ENCODE data around the gene MEGF8. TPM values are rescaled to one million over a fixed set of nuclear protein-coding genes. Genes with fewer than 3 reads are reported as not detected.

MEGF8 gene
- total RNA-seq, 3 donors from 2014 or later: 9.7 to 15.5 (median 10.8) TPM

GRCh38 chr19:42423462-42424344 is 98.3 kb downstream of the MEGF8 start:
- intact Hi-C loops (cut with DNase I; ENCODE audit: low total_unique reads): no loop called here
- H3K27ac ChIP-seq: peak overlapping the region; percentile 73 to 75

GRCh38 chr19:42424345-42424707 is 98.9 kb downstream of the MEGF8 start:
- intact Hi-C loops (cut with DNase I; ENCODE audit: low total_unique reads): no loop called here
- Histone ChIP-seq H3K27me3 (no peaks in the 10 kb centered on the region), H3K9me3 (no peaks in the 10 kb centered on the region), H3K4me1 (no peaks in the 10 kb centered on the region), H3K27ac (peak overlapping the region; percentile 73 to 75), H3K4me3 (peak overlapping the region; percentile 53 to 84 (median 72)), H3K36me3 (no peaks in the 10 kb centered on the region)
- TF ChIP-seq POLR2A (IDR thresholded peaks at IDR 0.05) (no peak), CTCF (IDR thresholded peaks at IDR 0.05) (no peak), POLR2AphosphoS5 (IDR thresholded peaks at IDR 0.05) (no peak)
- DNase-seq (ENCODE audit: low spot score in 2 of 2): no peak

More at GRCh38 chr19:42423462-42424344, 98.3 kb downstream of the MEGF8 start:
- Histone ChIP-seq H3K4me1 (no peaks in the 10 kb centered on the region), H3K9me3 (no peaks in the 10 kb centered on the region), H3K27me3 (no peaks in the 10 kb centered on the region), H3K36me3 (no peaks in the 10 kb centered on the region), H3K4me3 (peak overlapping the region; percentile 53 to 84 (median 72))
- DNase-seq (ENCODE audit: low spot score in 2 of 2): peak; percentile 69 to 85
- TF ChIP-seq POLR2AphosphoS5 (IDR thresholded peaks at IDR 0.05) (peak in 1 of 3 donors; percentile 39), POLR2A (IDR thresholded peaks at IDR 0.05) (no peak)

- H3K36me3 ChIP-seq: no peaks in the 10 kb centered on the region
- H3K4me3 ChIP-seq: no peak overlapping the region
- TF ChIP-seq POLR2AphosphoS5 (IDR thresholded peaks at IDR 0.05) (no peak), POLR2A (IDR thresholded peaks at IDR 0.05) (no peak), CTCF (IDR thresholded peaks at IDR 0.05) (no peak)
- peak overlapping the region in 1 of 2 donors; percentile 50 for H3K27ac ChIP-seq
- H3K27me3 ChIP-seq: no peaks in the 10 kb centered on the region
- DNase-seq (ENCODE audit: low spot score in 2 of 2): no peak
- intact Hi-C loops (cut with DNase I; ENCODE audit: low total_unique reads): no loop called here
- no peaks in the 10 kb centered on the region for H3K4me1 ChIP-seq
- H3K9me3 ChIP-seq: no peaks in the 10 kb centered on the region
Observed at GRCh38 chr19:42424712-42425131, 99.3 kb downstream of the MEGF8 start.

GRCh38 chr19:42426643-42427042 is 101.2 kb downstream of the MEGF8 start:
- DNase-seq (ENCODE audit: low spot score in 2 of 2): no peak
- intact Hi-C loops (cut with DNase I; ENCODE audit: low total_unique reads): no loop called here
- TF ChIP-seq CTCF (IDR thresholded peaks at IDR 0.05) (no peak), POLR2A (IDR thresholded peaks at IDR 0.05) (no peak), POLR2AphosphoS5 (IDR thresholded peaks at IDR 0.05) (no peak)
- H3K27me3 ChIP-seq: no peaks in the 10 kb centered on the region
- H3K4me3 ChIP-seq: no peak overlapping the region
- no peak overlapping the region for H3K27ac ChIP-seq
- H3K4me1 ChIP-seq: no peaks in the 10 kb centered on the region
- no peaks in the 10 kb centered on the region for H3K9me3 ChIP-seq
- H3K36me3 ChIP-seq: no peaks in the 10 kb centered on the region

GRCh38 chr19:42427313-42427712 is 101.9 kb downstream of the MEGF8 start, which contains the start of gene LIPE:
Gene LIPE, minus strand, starts transcription at chr19:42427388. Its CDS starts 239 bp downstream, at chr19:42427149.
- Histone ChIP-seq H3K4me1 (no peaks in the 10 kb centered on the region), H3K9me3 (no peaks in the 10 kb centered on the region), H3K27me3 (no peaks in the 10 kb centered on the region), H3K27ac (peak within 1 kb of the TSS in 1 of 2 donors; percentile 5), H3K36me3 (no peaks in the 10 kb centered on the region), H3K4me3 (no peak within 1 kb of the TSS)
- intact Hi-C loops (cut with DNase I; ENCODE audit: low total_unique reads): no loop called here
- no peak for DNase-seq (ENCODE audit: low spot score in 2 of 2)
- no peak for TF ChIP-seq POLR2AphosphoS5 (IDR thresholded peaks at IDR 0.05)
- TF ChIP-seq CTCF (IDR thresholded peaks at IDR 0.05): no peak
- TF ChIP-seq POLR2A (IDR thresholded peaks at IDR 0.05): no peak

Other genes with a start within 250 kb of the MEGF8 start
- 10 to 100 TPM; 13.8 to 19.2 (median 15.1) TPM for gene ZNF574, start 249.5 kb upstream of the MEGF8 start, total RNA-seq
- 1 to 10 TPM; 1.2 to 2.9 (median 1.6) TPM for gene POU2F2, start 193.2 kb upstream of the MEGF8 start, total RNA-seq
- 10 to 100 TPM; 31.4 to 64.0 (median 37.0) TPM for gene DEDD2, start 108.0 kb upstream of the MEGF8 start, total RNA-seq
- 1 to 10 TPM; 4.0 to 6.9 (median 6.0) TPM for gene ZNF526, start 105.3 kb upstream of the MEGF8 start, total RNA-seq
- gene GSK3A, start 83.0 kb upstream of the MEGF8 start, total RNA-seq: 10 to 100 TPM; 18.7 to 22.1 (median 19.8) TPM
- 10 to 100 TPM; 11.4 to 38.6 (median 24.3) TPM for gene ERF, start 70.5 kb upstream of the MEGF8 start, total RNA-seq
- gene CIC, start 56.4 kb upstream of the MEGF8 start, total RNA-seq: 10 to 100 TPM; 20.2 to 25.6 (median 24.9) TPM
- 1 to 10 TPM in 1 of 3 donors, under 1 TPM in 2; 0.33 to 2.6 (median 0.48) TPM for gene PRR19, start 23.5 kb upstream of the MEGF8 start, total RNA-seq
- gene PAFAH1B3, start 23.0 kb upstream of the MEGF8 start, total RNA-seq: 10 to 100 TPM in 2 of 3 donors, 1 to 10 TPM in 1; 7.5 to 32.4 (median 28.5) TPM
- under 1 TPM in 2 of 3 donors, not detected in 1; 0.33 to 0.59 TPM for gene TMEM145, start 12.3 kb upstream of the MEGF8 start, total RNA-seq
- gene CNFN, start 64.7 kb downstream of the MEGF8 start, total RNA-seq: 1 to 10 TPM; 2.6 to 4.8 (median 3.0) TPM
- 1,000 to 10,000 TPM in 1 of 3 donors, 100 to 1,000 TPM in 2; 152 to 1,550 (median 380) TPM for gene LIPE, start 101.8 kb downstream of the MEGF8 start, total RNA-seq
- 1 to 10 TPM in 2 of 3 donors, not detected in 1; 2.2 to 2.9 TPM for gene CXCL17, start 117.3 kb downstream of the MEGF8 start, total RNA-seq
- 10 to 100 TPM in 2 of 3 donors, under 1 TPM in 1; 0.64 to 33.4 (median 12.3) TPM for gene CEACAM1, start 202.8 kb downstream of the MEGF8 start, total RNA-seq

Measured in breast epithelium (tissue), 4 donors.